NCI-H82 treated with DMSO at 0.1 percent for 48 hours (cell line): ENCODE measurements around the gene PANK1.

Experiments
- DNase-seq: peaks from one replicate; lab custom pipeline; 2025; ENCODE audit not compliant: unreplicated experiment; lab: John Stamatoyannopoulos, UW

The PANK1 gene

DNA sequence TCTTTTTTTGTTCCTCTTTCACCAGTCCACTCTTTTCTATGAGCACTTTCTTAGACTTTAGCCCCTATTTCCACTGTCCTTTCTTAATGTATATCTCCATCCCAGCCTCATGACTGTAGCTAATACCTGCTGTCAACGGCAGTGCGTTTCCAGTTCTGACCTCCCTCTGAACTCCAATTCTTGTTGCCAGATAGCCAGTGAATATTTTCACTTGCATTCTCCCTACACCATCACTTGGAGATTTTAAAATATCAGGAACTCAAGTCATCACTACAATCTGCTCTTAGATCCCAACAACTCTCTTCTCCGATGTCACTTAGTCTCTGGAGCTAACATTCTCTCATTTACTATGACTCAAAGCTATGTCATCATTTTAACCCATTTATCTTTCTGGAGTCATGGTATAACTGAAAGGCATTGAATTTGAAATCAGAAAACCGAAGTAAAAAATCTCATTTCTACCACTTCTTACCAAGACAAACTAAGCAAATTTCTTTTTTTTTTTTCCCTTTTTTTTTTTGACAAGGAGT is 104.6 kb downstream of the PANK1 start:
- DNase-seq, result no peak

- no peak for DNase-seq
Observed at GRCh38 chr10:89537364-89537763, 107.7 kb downstream of the PANK1 start.

DNA sequence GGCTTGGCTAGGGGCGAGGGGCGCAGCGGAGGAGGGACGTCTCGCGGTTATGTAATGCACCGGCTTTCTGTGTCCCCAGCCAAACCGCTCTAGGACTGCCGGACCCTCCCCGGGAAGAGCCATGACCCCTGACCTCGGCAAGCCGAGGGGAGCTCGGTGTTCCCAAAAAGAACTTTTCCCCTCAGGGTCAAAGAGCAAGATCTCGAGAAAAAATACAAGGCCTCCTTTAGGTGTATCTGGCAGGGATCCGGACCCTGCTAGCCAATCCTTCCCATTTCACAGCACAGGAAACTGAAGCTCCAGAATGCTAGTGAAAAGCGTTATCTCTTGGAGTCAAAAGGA is 109.1 kb downstream of the PANK1 start:
- DNase-seq, result no peak

DNA sequence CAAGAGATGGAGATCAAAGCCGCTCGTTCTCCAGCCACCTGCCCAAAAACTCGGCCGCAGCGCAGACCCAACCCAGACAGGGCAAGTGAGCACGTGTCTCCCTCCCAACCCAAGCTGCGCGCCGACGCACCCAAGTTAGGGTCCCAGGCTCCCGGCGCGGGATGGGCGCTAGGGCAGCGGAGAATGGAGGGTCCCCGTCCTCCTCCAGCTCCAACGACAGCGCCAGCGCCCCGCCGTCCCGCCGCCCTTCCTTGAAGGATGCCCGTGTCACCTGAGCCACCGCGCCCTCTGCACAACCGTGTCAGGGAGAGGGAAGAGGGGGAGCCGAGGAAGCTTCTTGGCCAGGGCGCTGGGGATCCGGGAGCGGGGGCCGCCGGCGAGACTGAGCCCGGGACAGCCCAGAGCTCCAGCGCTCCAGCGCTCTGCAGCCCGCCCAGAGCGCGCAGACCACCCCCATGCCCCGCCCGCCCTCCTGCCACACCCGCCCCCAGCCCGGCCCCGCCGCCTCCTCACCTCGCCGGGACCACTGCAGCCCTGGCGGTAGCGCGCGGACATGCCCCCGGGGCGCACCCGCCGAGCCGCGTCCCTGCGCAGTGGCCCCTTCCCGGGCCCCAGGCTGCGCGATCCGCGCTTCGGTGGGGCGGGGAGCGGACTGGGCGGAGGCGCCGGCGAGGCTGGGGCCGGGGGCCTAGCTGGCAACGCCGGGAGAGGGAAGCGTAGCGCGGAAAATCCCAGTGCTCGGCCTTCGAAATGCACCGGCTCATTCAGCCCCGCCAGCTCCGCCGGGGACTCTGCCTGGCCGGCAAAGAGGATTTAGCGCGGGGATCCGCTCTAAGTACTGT is 109.7 kb downstream of the PANK1 start, which contains the start of gene SLC16A12:
Gene SLC16A12 (minus strand): TSS at position 424 of the 842 bp plus-strand sequence. CDS start 73,016 bp downstream, outside the sequence.
- no peak for DNase-seq

DNA sequence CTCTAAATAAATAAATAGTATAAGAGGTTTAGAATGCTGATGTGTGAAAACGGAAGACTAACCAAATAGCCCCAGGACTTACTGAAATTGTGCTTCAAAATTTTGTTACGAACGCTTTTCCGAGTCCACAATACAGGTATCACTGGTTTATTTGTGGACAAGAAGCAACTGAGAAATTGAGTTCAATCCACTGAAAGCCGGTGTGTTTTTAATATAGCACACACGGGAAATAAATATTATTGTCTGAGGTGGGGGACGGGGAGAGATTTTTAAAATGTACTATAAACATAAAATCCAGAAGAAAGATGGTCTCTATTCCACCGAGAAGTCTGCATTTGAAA is 110.2 kb downstream of the PANK1 start:
- no peak for DNase-seq
